ENCODE results near the gene RTKN. TPM values are rescaled to one million over a fixed set of nuclear protein-coding genes. Genes with fewer than 3 reads are reported as not detected.
"Not testable (repeated sequence)": the region's sequence is repeated elsewhere in the genome, so short reads cannot be mapped to it uniquely, and the experiment has no call there.

The RTKN gene
- total RNA-seq, 1 experiment from 2014 or later = 87.1 TPM

- Histone ChIP-seq H3K4me1 (ENCODE audit: insufficient read depth, low read length) (no peaks in the 10 kb centered on the region), H3K23me2 (ENCODE audit: insufficient read length, low read depth, low read length, poor library complexity, severe bottlenecking) (peaks cover 8% of the 10 kb centered on the region), H2BK12ac (ENCODE audit: insufficient read length, low read depth, low read length) (no peak overlapping the region), H2AK5ac (ENCODE audit: insufficient read length, low read length) (no peak overlapping the region), H3K4ac (ENCODE audit: low read depth, low read length) (no peak overlapping the region), H4K91ac (ENCODE audit: insufficient read length, low read depth, low read length) (no peak overlapping the region), H3K9me3 (ENCODE audit: control insufficient read depth, low read depth, low read length) (no peaks in the 10 kb centered on the region), H3K79me1 (ENCODE audit: insufficient read depth, low read depth, low read length, poor library complexity, severe bottlenecking) (no peaks in the 10 kb centered on the region), H3K4me2 (ENCODE audit: insufficient read depth, insufficient read length, low read length) (peak overlapping the region; percentile 82), H3K14ac (ENCODE audit: insufficient read depth, low read length) (no peak overlapping the region), H2BK15ac (ENCODE audit: low read depth, low read length) (no peak overlapping the region), H3K9ac (ENCODE audit: extremely low read depth, insufficient read length, low read length) (no peak overlapping the region), H3K79me2 (ENCODE audit: insufficient read depth, low read length) (no peaks in the 10 kb centered on the region), H4K20me1 (ENCODE audit: control insufficient read depth, insufficient read depth, insufficient read length) (no peaks in the 10 kb centered on the region), H2BK120ac (ENCODE audit: low read depth, low read length, poor library complexity, severe bottlenecking) (no peak overlapping the region), H4K8ac (replicated peaks; ENCODE audit: insufficient read length, low read depth, low read length) (no peak overlapping the region), H3T11ph (ENCODE audit: low read length) (no peak overlapping the region), H3K23ac (ENCODE audit: insufficient read length, low read depth, low read length) (no peak overlapping the region), H4K5ac (ENCODE audit: insufficient read length, low read depth, low read length) (no peak overlapping the region), H2BK5ac (ENCODE audit: insufficient read length, low read length) (no peak overlapping the region), H2AFZ (ENCODE audit: low read length) (no peak overlapping the region), H3K18ac (ENCODE audit: insufficient read length, low read depth, low read length) (no peak overlapping the region), H3K56ac (ENCODE audit: insufficient read length, low read depth, low read length) (no peak overlapping the region), H2BK20ac (ENCODE audit: low read depth, low read length, poor library complexity, severe bottlenecking) (no peak overlapping the region), H3K27me3 (ENCODE audit: insufficient read depth, low read length) (no peaks in the 10 kb centered on the region), H3K27ac (ENCODE audit: insufficient read length, low read depth, low read length) (no peak overlapping the region)
- TF ChIP-seq CTCF (conservative IDR thresholded peaks at IDR 0.05) = no peak
- WGBS (ENCODE audit: extremely low coverage, insufficient read length, low lambda C conversion rate) = no CpG with 5 or more reads among the region's 16 CpGs
- no peaks in the 10 kb centered on the region; a peak in 1 of 5 replicates for H3K9me3 Mint-ChIP-seq
- no peak for DNase-seq
- peak overlapping the region; percentile 98 to 99 (median 98); a peak in 6 of 7 replicates for H3K27ac Mint-ChIP-seq
- peaks cover 3% of the 10 kb centered on the region for H3K27me3 Mint-ChIP-seq (ENCODE audit: low read depth)
- peaks cover 11 to 18% (median 18%) of the 10 kb centered on the region in 3 experiments for H3K36me3 Mint-ChIP-seq (ENCODE audit: insufficient read depth in 1 of 3, low read depth in 3 of 3)
- peaks cover 11 to 12% of the 10 kb centered on the region in 2 experiments for H3K4me1 Mint-ChIP-seq
- peak overlapping the region; percentile 96 to 98 for H3K4me3 Mint-ChIP-seq
These were observed 29.8 kb upstream of the RTKN start for GRCh38 chr2:74471332-74472065.

- not testable (repeated sequence) for H3K9me3 ChIP-seq (ENCODE audit: control insufficient read depth, low read depth, low read length); H3K18ac ChIP-seq (ENCODE audit: insufficient read length, low read depth, low read length); H4K5ac ChIP-seq (ENCODE audit: insufficient read length, low read depth, low read length); H4K8ac ChIP-seq (replicated peaks; ENCODE audit: insufficient read length, low read depth, low read length); H4K91ac ChIP-seq (ENCODE audit: insufficient read length, low read depth, low read length); H3K14ac ChIP-seq (ENCODE audit: insufficient read depth, low read length); H2BK20ac ChIP-seq (ENCODE audit: low read depth, low read length, poor library complexity, severe bottlenecking); H2BK15ac ChIP-seq (ENCODE audit: low read depth, low read length); H2BK120ac ChIP-seq (ENCODE audit: low read depth, low read length, poor library complexity, severe bottlenecking); H3K4me2 ChIP-seq (ENCODE audit: insufficient read depth, insufficient read length, low read length); H3K56ac ChIP-seq (ENCODE audit: insufficient read length, low read depth, low read length); H3T11ph ChIP-seq (ENCODE audit: low read length); H2BK5ac ChIP-seq (ENCODE audit: insufficient read length, low read length); H3K4ac ChIP-seq (ENCODE audit: low read depth, low read length); H2AK5ac ChIP-seq (ENCODE audit: insufficient read length, low read length); H3K4me1 ChIP-seq (ENCODE audit: insufficient read depth, low read length); DNase-seq; H3K27me3 Mint-ChIP-seq (ENCODE audit: low read depth); H3K9me3 Mint-ChIP-seq; H3K79me1 ChIP-seq (ENCODE audit: insufficient read depth, low read depth, low read length, poor library complexity, severe bottlenecking); H3K27ac Mint-ChIP-seq; H3K27me3 ChIP-seq (ENCODE audit: insufficient read depth, low read length); H2BK12ac ChIP-seq (ENCODE audit: insufficient read length, low read depth, low read length); H2AFZ ChIP-seq (ENCODE audit: low read length); H3K23ac ChIP-seq (ENCODE audit: insufficient read length, low read depth, low read length); H4K20me1 ChIP-seq (ENCODE audit: control insufficient read depth, insufficient read depth, insufficient read length); H3K23me2 ChIP-seq (ENCODE audit: insufficient read length, low read depth, low read length, poor library complexity, severe bottlenecking); H3K79me2 ChIP-seq (ENCODE audit: insufficient read depth, low read length); H3K27ac ChIP-seq (ENCODE audit: insufficient read length, low read depth, low read length); H3K9ac ChIP-seq (ENCODE audit: extremely low read depth, insufficient read length, low read length)
- Mint-ChIP-seq H3K4me3 (peak overlapping the region; percentile 33 to 66), H3K4me1 (peaks cover 13 to 16% of the 10 kb centered on the region in 2 experiments), H3K36me3 (ENCODE audit: insufficient read depth in 1 of 3, low read depth in 3 of 3) (peaks cover 11 to 18% (median 17%) of the 10 kb centered on the region in 3 experiments)
- no CpG with 5 or more reads among the region's 12 CpGs for WGBS (ENCODE audit: extremely low coverage, insufficient read length, low lambda C conversion rate)
These were observed 29.0 kb upstream of the RTKN start for GRCh38 chr2:74470742-74471141.
